KMS-11 (cell line): ENCODE measurements around the gene DIS3L2.

ENCODE experiments used
- H2AFZ ChIP-seq: fragments of 200-600 bp; sonication (generic); 2 replicates; pipeline ENCODE4 v1.6.1; 2016; ENCODE audit warnings: antibody characterized with exemption, mixed run types, low read depth
- H3K27ac ChIP-seq: fragments of 200-600 bp; sonication (generic); 2 replicates; pipeline ENCODE4 v1.6.1; 2016; ENCODE audit warnings: mild to moderate bottlenecking, mixed run types
- H3K27me3 ChIP-seq: fragments of 200-600 bp; sonication (generic); 2 replicates; pipeline ENCODE4 v1.6.1; 2017; ENCODE audit warnings: mild to moderate bottlenecking, low read depth, mixed run types, moderate library complexity; ENCODE audit not compliant: insufficient read depth
- H3K36me3 ChIP-seq: fragments of 200-600 bp; sonication (generic); 2 replicates; pipeline ENCODE4 v1.6.1; 2017; ENCODE audit warnings: mild to moderate bottlenecking, mixed run types; ENCODE audit not compliant: insufficient read depth
- H3K4me1 ChIP-seq: fragments of 200-600 bp; sonication (generic); 2 replicates; pipeline ENCODE4 v1.6.1; 2016; ENCODE audit warnings: mild to moderate bottlenecking, low read depth, mixed run types; ENCODE audit not compliant: poor library complexity, severe bottlenecking
- H3K4me2 ChIP-seq: fragments of 200-600 bp; sonication (generic); 2 replicates; pipeline ENCODE4 v1.7.0; 2016; ENCODE audit warnings: mild to moderate bottlenecking, mixed run types
- H3K4me3 ChIP-seq: fragments of 200-600 bp; sonication (generic); IDR thresholded peaks from 2 replicates; pipeline ENCODE4 v1.6.1; 2017; ENCODE audit warnings: low read depth, low read length, mixed read lengths; ENCODE audit not compliant: insufficient read depth
- H3K79me2 ChIP-seq: fragments of 200-600 bp; sonication (generic); 2 replicates; pipeline ENCODE4 v1.6.1; 2016; ENCODE audit warnings: low read depth, mixed run types; ENCODE audit not compliant: insufficient read depth
- H3K9ac ChIP-seq: fragments of 200-600 bp; sonication (generic); 2 replicates; pipeline ENCODE4 v1.6.1; 2016; ENCODE audit warnings: mild to moderate bottlenecking, mixed run types
- H4K20me1 ChIP-seq: fragments of 200-600 bp; sonication (generic); 2 replicates; pipeline ENCODE4 v1.6.1; 2016; ENCODE audit warnings: mild to moderate bottlenecking, mixed run types; ENCODE audit not compliant: insufficient read depth
- CTCF ChIP-seq: fragments of 200-600 bp; sonication (generic); conservative IDR thresholded peaks from 2 replicates; pipeline ENCODE4 v1.6.1; 2017; ENCODE audit warnings: low read depth, mild to moderate bottlenecking, antibody characterized with exemption, low read length, moderate library complexity, mixed read lengths

DIS3L2 gene

GRCh38 chr2:232027530-232027929, 66.0 kb downstream of the DIS3L2 start:
- Histone ChIP-seq H3K4me3 (peak overlapping the region; percentile 11), H3K9ac (no peak overlapping the region), H3K36me3 (no peaks in the 10 kb centered on the region), H3K4me2 (peak overlapping the region; percentile 41), H2AFZ (no peak overlapping the region), H3K79me2 (no peaks in the 10 kb centered on the region), H3K27ac (no peak overlapping the region), H4K20me1 (peaks cover 12% of the 10 kb centered on the region; the same call in 1 of the 2 replicates), H3K27me3 (no peaks in the 10 kb centered on the region; the same call in 1 of the 2 replicates), H3K4me1 (peaks cover 47% of the 10 kb centered on the region)
- TF ChIP-seq CTCF = no peak

GRCh38 chr2:232028071-232028470, 66.6 kb downstream of the DIS3L2 start:
- H3K36me3 ChIP-seq = no peaks in the 10 kb centered on the region
- peaks cover 12% of the 10 kb centered on the region; the same call in 1 of the 2 replicates for H4K20me1 ChIP-seq
- no peaks in the 10 kb centered on the region for H3K79me2 ChIP-seq
- H3K27me3 ChIP-seq = no peaks in the 10 kb centered on the region; the same call in 1 of the 2 replicates
- H3K4me1 ChIP-seq = peaks cover 47% of the 10 kb centered on the region
- no peak for TF ChIP-seq CTCF
- H3K27ac ChIP-seq = no peak overlapping the region
- no peak overlapping the region for H3K4me3 ChIP-seq
- no peak overlapping the region for H3K9ac ChIP-seq
- peak overlapping the region; percentile 41 for H3K4me2 ChIP-seq
- H2AFZ ChIP-seq = no peak overlapping the region

GRCh38 chr2:232028631-232029030, 67.1 kb downstream of the DIS3L2 start:
- H3K4me1 ChIP-seq = peaks cover 47% of the 10 kb centered on the region
- H3K79me2 ChIP-seq = no peaks in the 10 kb centered on the region
- H3K27me3 ChIP-seq = no peaks in the 10 kb centered on the region; the same call in 1 of the 2 replicates
- peak overlapping the region; percentile 41; the same call in 1 of the 2 replicates for H3K4me2 ChIP-seq
- H3K27ac ChIP-seq = no peak overlapping the region
- no peak overlapping the region for H3K9ac ChIP-seq
- peaks cover 12% of the 10 kb centered on the region; the same call in 1 of the 2 replicates for H4K20me1 ChIP-seq
- no peak overlapping the region for H2AFZ ChIP-seq
- no peak overlapping the region for H3K4me3 ChIP-seq
- no peaks in the 10 kb centered on the region for H3K36me3 ChIP-seq
- TF ChIP-seq CTCF = no peak

GRCh38 chr2:232029346-232029745, 67.8 kb downstream of the DIS3L2 start:
- peak overlapping the region; percentile 41; the same call in 1 of the 2 replicates for H3K4me2 ChIP-seq

More at GRCh38 chr2:232029346-232029745, 67.8 kb downstream of the DIS3L2 start:
- Histone ChIP-seq H3K27me3 (no peaks in the 10 kb centered on the region; the same call in 1 of the 2 replicates), H3K79me2 (no peaks in the 10 kb centered on the region), H3K27ac (no peak overlapping the region), H3K9ac (no peak overlapping the region), H2AFZ (no peak overlapping the region), H3K4me1 (peaks cover 47% of the 10 kb centered on the region), H3K36me3 (no peaks in the 10 kb centered on the region), H4K20me1 (peaks cover 12% of the 10 kb centered on the region; the same call in 1 of the 2 replicates), H3K4me3 (no peak overlapping the region)
- no peak for TF ChIP-seq CTCF
